HG02840 (cell line): ENCODE results near the gene HSF5.

Experiments used
- ATAC-seq: cut with Tn5 transposase; IDR thresholded peaks from one replicate; pipeline ENCODE4 v1.9.1; 2021; ENCODE audit warnings: mild to moderate bottlenecking, moderate library complexity, moderate number of reproducible peaks; ENCODE audit not compliant: unreplicated experiment, low FRiP score

Gene HSF5

GRCh38 chr17:58391302-58391984 lies 96.8 kb downstream of the HSF5 start:
- no peak for ATAC-seq

GRCh38 chr17:58390884-58391283 lies 97.3 kb downstream of the HSF5 start:
- ATAC-seq, result no peak

GRCh38 chr17:58388302-58389190 lies 99.7 kb downstream of the HSF5 start:
- no peak for ATAC-seq

- ATAC-seq, result no peak
These were observed 100.4 kb downstream of the HSF5 start for GRCh38 chr17:58387834-58388233.

GRCh38 chr17:58386708-58387107 lies 101.5 kb downstream of the HSF5 start:
- ATAC-seq, result no peak

GRCh38 chr17:58385359-58385899 lies 102.8 kb downstream of the HSF5 start:
- ATAC-seq, result no peak

GRCh38 chr17:58384897-58385296 lies 103.3 kb downstream of the HSF5 start:
- no peak for ATAC-seq

GRCh38 chr17:58383892-58384462 lies 104.2 kb downstream of the HSF5 start:
- no peak for ATAC-seq

- no peak for ATAC-seq
These were observed 105.4 kb downstream of the HSF5 start for GRCh38 chr17:58382872-58383242.

- ATAC-seq, result no peak
These were observed 105.9 kb downstream of the HSF5 start for GRCh38 chr17:58382108-58382871.

GRCh38 chr17:58381124-58382035 lies 106.8 kb downstream of the HSF5 start:
- ATAC-seq, result no peak

- ATAC-seq, result no peak
These were observed 107.7 kb downstream of the HSF5 start for GRCh38 chr17:58380207-58381123.

- no peak for ATAC-seq
These were observed 108.7 kb downstream of the HSF5 start for GRCh38 chr17:58379511-58379824.

GRCh38 chr17:58378733-58379510 lies 109.3 kb downstream of the HSF5 start:
- ATAC-seq, result no peak

- no peak for ATAC-seq
These were observed 110.5 kb downstream of the HSF5 start for GRCh38 chr17:58377661-58378060.

GRCh38 chr17:58377093-58377601 lies 111.1 kb downstream of the HSF5 start:
- ATAC-seq, result no peak

- no peak for ATAC-seq
These were observed 111.7 kb downstream of the HSF5 start for GRCh38 chr17:58376472-58377000.
